GM21528 (cell line): ENCODE measurements around the gene MRPS6.

Source experiments
- ATAC-seq: cut with Tn5 transposase; IDR thresholded peaks from one replicate; pipeline ENCODE4 v1.9.1; 2021; ENCODE audit warnings: mild to moderate bottlenecking, moderate library complexity; ENCODE audit not compliant: unreplicated experiment, low FRiP score

The MRPS6 gene

GRCh38 chr21:34130716-34130985 lies 57.3 kb downstream of the MRPS6 start:
- ATAC-seq, result no peak

DNA sequence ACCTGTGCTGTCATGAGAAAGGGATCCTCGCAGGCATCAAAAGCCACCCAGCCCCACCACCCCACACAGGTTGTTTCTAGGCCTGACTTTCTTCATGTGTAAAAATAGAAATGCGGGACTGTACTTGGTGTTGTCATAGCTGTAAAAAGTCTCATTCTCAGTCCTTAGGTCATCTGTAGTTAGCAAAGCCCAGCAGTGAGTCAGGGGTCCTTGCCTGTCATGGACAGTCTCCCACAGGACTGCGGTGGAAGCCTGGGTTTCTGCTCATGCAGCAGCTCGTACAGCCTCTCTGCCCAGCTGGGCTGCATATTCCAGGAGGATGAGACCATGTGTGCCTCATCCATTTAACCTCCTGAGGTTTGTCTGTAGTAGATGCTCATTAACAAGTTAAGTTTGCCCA lies 58.2 kb downstream of the MRPS6 start:
- ATAC-seq, result no peak

DNA sequence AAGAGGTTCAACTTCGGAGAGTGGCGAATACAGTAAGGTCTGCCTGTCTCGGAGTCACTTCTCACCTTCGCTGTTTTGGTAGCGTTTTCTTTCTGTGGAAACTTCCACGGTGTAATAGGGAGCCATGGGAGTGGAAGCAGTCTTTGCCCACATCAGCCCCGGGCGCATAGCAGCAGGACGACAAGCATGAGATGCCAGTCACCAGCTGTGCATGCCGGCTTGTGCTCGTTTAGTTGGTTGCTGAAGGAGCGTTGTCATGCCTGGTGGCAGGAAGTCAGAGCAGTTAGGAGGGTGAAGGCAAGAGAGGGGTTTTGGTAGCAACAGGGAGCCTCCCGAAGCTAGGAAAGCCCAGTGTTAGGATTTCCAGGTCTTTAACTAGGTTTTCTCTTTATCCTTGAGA lies 58.8 kb downstream of the MRPS6 start:
- no peak for ATAC-seq

DNA sequence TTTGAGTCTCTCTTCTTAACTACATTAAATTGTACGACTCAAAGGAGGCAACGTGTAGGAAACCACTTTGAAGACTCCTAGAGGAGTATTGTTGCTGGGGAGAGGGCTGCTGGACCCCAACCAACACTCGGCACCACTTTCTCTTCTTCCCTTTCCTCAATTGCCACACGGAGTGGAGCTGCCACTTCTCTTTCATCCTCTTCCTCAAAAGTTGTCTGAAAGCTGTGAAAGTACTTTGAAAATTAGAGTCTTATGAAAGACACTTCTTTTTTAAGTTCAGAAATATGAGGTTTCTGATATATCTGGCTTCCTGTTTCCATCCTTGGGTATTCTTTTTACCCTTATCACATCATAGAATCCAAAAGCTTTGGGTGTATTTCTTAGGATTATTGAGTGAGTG lies 59.5 kb downstream of the MRPS6 start:
- no peak for ATAC-seq

- no peak for ATAC-seq
Measured at GRCh38 chr21:34133392-34133791, 60.0 kb downstream of the MRPS6 start.

- no peak for ATAC-seq
Measured at GRCh38 chr21:34133802-34134201, 60.4 kb downstream of the MRPS6 start.

DNA sequence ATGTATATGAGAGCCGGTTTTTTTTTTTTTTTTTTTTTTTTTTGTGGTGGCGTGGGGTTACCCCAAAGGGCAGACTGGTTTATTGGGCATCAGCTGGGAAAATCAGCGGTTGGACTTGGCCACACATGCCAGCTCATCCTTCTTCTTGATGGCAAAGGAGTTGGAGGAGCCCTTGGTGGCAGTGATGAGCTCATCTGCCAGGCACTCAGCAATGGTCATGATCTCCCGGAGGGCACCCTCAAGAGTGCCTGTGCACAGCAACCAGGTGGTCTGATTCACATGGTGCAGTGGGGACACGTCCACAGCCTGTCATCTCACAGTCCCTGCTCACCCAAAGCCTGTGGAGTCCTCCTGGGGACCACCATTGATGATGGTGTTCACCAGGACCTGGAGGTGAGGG lies 62.0 kb downstream of the MRPS6 start:
- ATAC-seq, result no peak

- no peak for ATAC-seq
Measured at GRCh38 chr21:34141373-34141772, 68.0 kb downstream of the MRPS6 start.

DNA sequence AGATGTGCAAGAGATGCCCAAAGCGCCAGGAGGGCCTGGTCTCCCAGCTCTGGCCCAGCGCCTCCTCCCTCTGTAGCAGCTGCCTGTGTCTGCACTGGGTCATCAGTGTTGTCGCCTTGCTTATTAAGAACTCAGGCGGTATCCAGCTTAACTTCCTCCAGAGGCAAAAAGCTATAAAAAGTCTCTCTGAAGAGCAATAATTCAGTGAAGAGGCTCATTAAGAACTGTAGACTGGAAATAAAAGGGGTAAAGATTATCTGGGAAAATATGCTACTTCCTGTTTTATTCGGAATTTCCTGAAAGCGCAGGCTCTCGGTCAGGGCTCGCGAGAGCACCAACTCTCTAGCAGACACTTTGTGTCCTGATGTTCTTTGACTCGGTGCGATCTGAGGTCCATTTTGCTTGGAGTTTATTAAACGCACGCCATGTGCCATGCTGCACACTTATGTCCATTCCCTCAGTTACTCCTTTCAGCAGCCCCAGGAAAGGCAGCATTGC lies 70.4 kb downstream of the MRPS6 start:
- ATAC-seq, result no peak

- ATAC-seq, result no peak
Measured at GRCh38 chr21:34144224-34144623, 70.8 kb downstream of the MRPS6 start.

DNA sequence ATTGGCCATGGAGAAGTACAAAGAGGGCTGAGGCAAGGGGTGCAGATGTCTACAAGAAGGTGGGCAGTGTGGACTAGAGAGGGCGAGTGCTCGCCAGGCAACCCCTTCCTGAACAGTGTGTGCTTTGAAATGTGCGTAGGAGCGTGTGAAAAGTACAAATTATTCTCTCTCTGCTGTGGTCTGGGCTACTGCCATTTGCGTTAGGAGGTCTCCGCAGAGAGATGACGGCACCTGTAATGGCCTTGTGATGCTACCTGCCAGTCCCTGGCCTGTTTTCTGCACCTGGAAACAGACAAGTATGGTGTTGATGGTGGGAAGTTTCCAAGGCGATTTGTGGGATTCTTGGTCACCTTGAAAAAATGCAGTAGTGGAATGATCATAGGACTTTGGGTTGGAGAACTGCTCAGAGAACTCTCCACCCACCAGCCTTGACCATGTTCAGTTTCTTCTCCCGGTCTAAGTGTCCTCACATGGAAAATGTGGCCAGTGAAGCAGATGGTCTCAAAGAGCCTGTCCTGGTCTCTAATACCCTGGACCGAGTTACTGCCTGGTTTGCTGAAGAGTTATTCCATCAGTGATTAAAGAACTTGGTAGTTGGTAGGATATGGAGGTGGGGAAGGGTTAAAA lies 74.5 kb downstream of the MRPS6 start:
- ATAC-seq, result no peak

- ATAC-seq, result no peak
Measured at GRCh38 chr21:34148419-34148804, 75.0 kb downstream of the MRPS6 start.

DNA sequence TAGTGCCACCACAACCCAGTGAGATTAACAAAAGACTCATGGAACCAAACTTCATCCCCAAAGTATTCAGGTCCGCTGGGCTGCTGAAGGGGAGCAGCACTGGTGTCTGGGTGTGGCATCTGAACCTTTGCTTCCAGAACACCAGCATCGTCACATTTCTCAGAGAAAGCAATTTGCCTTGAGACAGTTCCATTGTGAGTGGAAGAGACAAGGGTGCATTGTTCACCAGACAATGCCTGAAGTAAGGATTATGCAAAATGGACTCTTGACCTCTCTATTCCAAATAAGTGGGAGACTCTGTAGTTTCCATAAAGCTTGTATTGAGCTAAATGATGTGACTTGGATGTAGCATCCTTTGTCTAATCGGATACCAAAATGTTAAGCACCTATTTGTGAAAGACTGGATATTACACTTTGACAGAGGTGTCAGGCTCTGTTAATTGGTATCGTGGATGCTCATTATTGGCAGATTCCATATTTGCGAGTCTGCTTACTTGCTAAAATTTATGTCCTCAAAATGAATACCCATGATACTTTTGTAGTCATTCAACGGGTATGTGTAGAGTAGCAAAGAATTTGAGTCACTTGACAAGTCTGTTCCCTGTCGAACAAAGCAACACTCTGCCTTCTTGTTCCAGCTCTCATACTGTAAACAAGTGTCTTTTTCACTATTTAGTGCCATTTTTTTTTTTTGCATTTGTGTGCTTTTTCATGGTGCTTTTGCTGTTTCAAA lies 75.6 kb downstream of the MRPS6 start:
- no peak for ATAC-seq

DNA sequence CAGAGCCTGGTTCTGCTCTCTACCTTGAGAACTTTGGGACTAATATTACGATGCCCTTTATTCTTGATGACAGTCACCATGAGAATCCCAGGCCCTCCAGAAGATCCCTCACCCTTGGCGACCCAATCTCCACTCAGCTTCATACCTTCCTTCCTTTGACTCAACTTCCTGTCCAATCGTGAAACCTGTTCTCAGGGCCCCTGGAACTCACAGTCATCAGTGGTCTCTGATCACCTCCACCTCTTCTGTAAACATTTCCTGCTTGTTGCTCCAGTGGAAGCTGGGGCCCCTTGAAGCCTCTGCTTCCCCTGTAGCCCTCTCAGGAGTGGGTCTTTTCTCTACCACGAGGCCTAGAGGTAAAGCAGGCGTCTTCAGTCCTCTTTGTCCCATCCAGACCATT lies 79.1 kb downstream of the MRPS6 start:
- no peak for ATAC-seq

DNA sequence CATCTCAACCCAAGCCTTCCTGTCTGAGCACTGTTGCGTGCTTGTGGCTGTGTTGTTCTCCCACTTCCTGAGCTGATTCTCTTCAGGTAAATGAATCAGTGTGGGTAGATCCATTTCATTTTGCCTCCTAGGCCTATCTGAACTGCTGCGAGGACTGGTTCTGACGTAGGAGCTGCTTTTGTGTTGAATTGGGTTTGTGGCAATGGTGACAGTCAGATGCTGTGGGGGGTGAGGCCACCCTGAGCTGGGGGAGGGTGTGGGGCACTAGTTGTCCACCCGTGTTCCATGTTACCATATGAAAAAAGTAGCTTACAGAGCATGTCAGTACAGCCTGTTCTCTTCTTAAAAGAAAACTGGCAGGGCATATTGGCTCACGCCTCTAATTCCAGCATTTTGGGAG lies 81.5 kb downstream of the MRPS6 start:
- ATAC-seq, result no peak

GRCh38 chr21:34156957-34157356 lies 83.6 kb downstream of the MRPS6 start:
- ATAC-seq, result no peak

DNA sequence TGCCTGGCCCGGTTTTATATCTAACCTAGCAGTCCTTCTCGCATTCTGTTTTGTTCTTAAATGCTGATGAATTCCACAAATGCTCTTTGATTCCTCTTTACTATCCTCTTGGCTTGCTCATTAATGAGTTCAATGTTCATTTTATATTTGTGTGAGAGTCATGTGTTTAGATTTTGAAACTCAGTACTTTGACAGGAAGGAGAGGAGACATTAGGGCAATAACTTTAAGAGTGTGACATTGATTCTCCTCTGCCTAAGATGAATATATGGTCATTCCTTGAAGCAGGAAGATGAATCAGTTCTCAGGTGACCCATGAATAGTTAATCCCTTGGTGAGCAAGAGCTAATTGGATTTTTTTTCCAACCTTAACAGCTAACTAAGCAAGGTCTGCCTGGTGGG lies 84.1 kb downstream of the MRPS6 start:
- no peak for ATAC-seq

GRCh38 chr21:34158866-34159835 lies 85.8 kb downstream of the MRPS6 start:
- ATAC-seq, result no peak

DNA sequence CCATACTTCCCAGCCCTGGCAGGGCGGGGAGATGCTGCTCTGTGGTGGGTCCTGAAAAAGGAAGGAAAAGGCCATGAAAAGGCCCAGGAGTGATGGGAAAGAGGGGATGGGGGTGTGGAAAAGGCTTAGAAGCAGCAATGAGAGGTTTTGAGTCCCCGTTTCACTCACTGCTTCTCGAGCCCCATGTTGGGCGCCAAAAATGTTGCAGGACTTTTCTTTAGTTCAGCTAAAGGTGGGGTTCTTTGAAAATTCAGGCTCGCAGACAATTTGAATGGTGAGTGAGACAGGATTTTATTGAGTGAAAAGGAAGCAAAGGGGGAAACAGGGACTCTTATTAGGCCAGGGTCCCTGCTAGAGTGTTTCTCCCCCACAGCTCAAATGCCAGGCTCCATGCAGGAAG lies 93.1 kb downstream of the MRPS6 start:
- no peak for ATAC-seq

DNA sequence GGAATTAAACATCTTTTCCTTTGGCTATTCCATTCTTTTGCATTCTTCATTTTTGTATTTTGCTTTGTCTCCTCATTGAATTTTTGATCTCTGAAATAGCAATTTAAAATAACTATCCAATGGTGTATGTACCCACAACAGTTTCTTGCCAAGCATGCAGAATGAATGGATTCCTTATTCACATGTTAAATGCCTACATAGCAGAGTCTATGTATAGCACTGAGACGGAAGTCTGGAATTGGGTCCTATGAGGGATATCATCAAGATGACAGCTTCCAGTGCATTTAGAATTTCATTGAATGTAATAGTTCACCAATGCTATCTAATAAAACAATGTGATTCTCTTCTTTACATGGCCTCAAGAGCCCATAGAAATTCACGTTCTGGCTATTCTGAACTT lies 97.5 kb downstream of the MRPS6 start:
- no peak for ATAC-seq

DNA sequence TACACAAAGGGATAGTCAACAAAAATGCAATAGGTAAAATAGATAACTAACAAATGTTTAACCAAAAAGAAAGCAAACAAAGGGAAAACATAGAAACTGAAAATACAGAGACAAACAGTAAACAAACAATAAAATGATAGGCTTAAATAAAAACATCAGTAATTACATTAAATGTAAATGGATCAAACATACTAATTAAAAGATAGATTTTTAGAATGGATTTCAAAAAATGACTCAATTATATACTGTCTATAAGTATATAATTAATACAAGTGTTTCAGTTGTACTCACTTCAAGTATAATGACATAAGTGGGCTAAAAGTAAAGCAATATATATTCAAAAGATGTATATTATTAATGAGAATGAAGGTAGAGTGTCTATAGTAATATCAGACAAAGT lies 101.1 kb downstream of the MRPS6 start:
- no peak for ATAC-seq
